MM.1S (cell line): ENCODE results near the gene HERC2.

Experiments used
- EZH2 ChIP-seq: fragments of 300-600 bp; sonication (generic); optimal IDR thresholded peaks from 2 replicates; pipeline ENCODE3; 2017; ENCODE audit warnings: low read depth, mild to moderate bottlenecking, antibody characterized with exemption, low read length, mixed read lengths
- EZH2phosphoT487 ChIP-seq: fragments of 300-600 bp; sonication (generic); IDR thresholded peaks from 2 replicates; pipeline ENCODE4 v1.6.1; 2018; ENCODE audit warnings: antibody characterized with exemption, low read length
- TF ChIP-seq, protein P1 (sequence below): fragments of 300-600 bp; sonication (generic); IDR thresholded peaks from 2 replicates; pipeline ENCODE4 v1.5.1; 2016; ENCODE audit warnings: antibody characterized with exemption, low read length, mixed read lengths

DNA sequence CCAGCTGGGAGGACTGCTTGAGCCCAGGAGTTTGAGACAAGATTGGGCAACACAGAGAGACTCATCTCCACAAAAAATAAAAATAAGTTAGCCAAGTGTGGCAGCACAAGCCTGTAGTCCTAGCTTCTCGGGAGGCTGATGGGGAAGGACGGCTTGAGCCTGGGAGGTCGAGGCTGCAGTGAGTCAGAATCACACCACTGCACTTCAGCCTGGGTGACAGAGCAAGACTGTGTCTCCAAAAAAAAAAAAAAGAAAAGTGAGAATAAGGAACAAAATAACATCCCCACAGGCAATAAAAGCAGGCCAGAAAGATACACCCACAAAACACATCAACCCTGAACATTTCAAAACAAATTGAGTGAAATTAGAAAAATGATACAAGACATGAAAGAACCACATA, 174.2 kb downstream of the HERC2 start:
- TF ChIP-seq EZH2 (no peak), EZH2phosphoT487 (no peak)
- TF ChIP-seq, protein P1, sequence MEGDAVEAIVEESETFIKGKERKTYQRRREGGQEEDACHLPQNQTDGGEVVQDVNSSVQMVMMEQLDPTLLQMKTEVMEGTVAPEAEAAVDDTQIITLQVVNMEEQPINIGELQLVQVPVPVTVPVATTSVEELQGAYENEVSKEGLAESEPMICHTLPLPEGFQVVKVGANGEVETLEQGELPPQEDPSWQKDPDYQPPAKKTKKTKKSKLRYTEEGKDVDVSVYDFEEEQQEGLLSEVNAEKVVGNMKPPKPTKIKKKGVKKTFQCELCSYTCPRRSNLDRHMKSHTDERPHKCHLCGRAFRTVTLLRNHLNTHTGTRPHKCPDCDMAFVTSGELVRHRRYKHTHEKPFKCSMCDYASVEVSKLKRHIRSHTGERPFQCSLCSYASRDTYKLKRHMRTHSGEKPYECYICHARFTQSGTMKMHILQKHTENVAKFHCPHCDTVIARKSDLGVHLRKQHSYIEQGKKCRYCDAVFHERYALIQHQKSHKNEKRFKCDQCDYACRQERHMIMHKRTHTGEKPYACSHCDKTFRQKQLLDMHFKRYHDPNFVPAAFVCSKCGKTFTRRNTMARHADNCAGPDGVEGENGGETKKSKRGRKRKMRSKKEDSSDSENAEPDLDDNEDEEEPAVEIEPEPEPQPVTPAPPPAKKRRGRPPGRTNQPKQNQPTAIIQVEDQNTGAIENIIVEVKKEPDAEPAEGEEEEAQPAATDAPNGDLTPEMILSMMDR = no peak
